ENCODE results near the gene PHACTR3.

GRCh38 chr20:59603176-59603575 lies 1.2 kb upstream of the PHACTR3 start:
- no peak for TF ChIP-seq CTCF (IDR thresholded peaks at IDR 0.05)
- no peak for TF ChIP-seq POLR2A (IDR thresholded peaks at IDR 0.05)

Data from prostate gland (tissue), 2 donors.